ENCODE measurements around the gene DDX41.

- TF ChIP-seq TEAD1 (CRISPR knock-in tag; IDR thresholded peaks at IDR 0.05) (no peak), CTCF (IDR thresholded peaks at IDR 0.05) (no peak), PRDM15 (CRISPR knock-in tag; IDR thresholded peaks at IDR 0.05) (no peak), SMAD3 (CRISPR knock-in tag; IDR thresholded peaks at IDR 0.05; ENCODE audit: borderline replicate concordance) (no peak), USF1 (CRISPR knock-in tag; IDR thresholded peaks at IDR 0.05) (no peak), ELF4 (CRISPR knock-in tag; IDR thresholded peaks at IDR 0.05; ENCODE audit: low read depth) (no peak)
- TF ChIP-seq, protein P1, sequence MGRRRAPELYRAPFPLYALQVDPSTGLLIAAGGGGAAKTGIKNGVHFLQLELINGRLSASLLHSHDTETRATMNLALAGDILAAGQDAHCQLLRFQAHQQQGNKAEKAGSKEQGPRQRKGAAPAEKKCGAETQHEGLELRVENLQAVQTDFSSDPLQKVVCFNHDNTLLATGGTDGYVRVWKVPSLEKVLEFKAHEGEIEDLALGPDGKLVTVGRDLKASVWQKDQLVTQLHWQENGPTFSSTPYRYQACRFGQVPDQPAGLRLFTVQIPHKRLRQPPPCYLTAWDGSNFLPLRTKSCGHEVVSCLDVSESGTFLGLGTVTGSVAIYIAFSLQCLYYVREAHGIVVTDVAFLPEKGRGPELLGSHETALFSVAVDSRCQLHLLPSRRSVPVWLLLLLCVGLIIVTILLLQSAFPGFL (CRISPR knock-in tag; IDR thresholded peaks at IDR 0.05; ENCODE audit: borderline replicate concordance): no peak
Measured at GRCh38 chr5:177565046-177565445, 48.3 kb upstream of the DDX41 start.

All from WTC11 (cell line).